Mammary epithelial cell (primary cell): Measurements from ENCODE around the gene TCP11.

Source experiments
- EZH2 ChIP-seq: IDR thresholded peaks from 2 replicates; pipeline ENCODE4 v1.6.1; 2012; ENCODE audit warnings: low read length, inconsistent platforms, borderline replicate concordance
- TF ChIP-seq, protein P1 (sequence below), 2 donors: IDR thresholded peaks in 1 of 2; conservative IDR thresholded peaks in 1 of 2; 2 replicates each; pipeline ENCODE4 v1.5.1; 2011 to 2012; ENCODE audit warnings: inconsistent platforms in 2 of 2, low read length in 2 of 2, mild to moderate bottlenecking in 2 of 2, control low read depth in 1 of 2, low read depth in 1 of 2; ENCODE audit not compliant: insufficient read depth in 1 of 2; ENCODE audit errors: extremely low read depth in 1 of 2

DNA sequence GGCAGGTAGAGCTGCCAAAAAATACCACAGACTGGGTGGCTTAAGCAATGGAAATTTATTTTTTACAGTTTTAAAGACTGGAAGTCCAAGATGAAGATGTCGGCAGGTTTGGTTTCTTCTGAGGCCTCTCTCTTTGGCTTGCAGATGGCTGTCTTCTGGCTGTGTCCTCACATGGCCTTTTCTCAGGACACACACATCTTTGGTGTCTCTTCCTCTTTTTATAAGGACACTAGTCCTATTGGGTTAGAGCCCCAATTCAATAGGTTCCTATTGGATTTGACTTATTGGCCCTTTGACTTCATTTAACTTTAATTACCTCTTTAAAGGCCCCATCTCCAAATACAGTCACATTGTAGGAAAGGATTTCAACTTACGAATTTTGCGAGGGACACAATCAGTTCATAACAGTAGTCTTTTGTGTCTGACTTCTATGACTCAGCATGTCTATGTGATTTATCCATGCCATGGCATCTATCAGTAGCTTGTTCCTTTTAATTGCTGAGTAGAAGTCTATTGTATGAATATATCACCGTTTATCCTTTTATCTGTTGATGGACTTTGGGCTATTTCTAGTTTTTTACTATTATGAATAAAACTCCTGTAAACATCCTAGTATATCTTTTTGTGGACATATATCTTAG is 11.0 kb upstream of the TCP11 start:
- TF ChIP-seq, protein P1, sequence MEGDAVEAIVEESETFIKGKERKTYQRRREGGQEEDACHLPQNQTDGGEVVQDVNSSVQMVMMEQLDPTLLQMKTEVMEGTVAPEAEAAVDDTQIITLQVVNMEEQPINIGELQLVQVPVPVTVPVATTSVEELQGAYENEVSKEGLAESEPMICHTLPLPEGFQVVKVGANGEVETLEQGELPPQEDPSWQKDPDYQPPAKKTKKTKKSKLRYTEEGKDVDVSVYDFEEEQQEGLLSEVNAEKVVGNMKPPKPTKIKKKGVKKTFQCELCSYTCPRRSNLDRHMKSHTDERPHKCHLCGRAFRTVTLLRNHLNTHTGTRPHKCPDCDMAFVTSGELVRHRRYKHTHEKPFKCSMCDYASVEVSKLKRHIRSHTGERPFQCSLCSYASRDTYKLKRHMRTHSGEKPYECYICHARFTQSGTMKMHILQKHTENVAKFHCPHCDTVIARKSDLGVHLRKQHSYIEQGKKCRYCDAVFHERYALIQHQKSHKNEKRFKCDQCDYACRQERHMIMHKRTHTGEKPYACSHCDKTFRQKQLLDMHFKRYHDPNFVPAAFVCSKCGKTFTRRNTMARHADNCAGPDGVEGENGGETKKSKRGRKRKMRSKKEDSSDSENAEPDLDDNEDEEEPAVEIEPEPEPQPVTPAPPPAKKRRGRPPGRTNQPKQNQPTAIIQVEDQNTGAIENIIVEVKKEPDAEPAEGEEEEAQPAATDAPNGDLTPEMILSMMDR (conservative IDR thresholded peaks at IDR 0.05 in 1 of 2, IDR thresholded peaks at IDR 0.05 in 1 of 2; ENCODE audit: extremely low read depth in 1 of 2, insufficient read depth in 1 of 2, low read depth in 1 of 2, low read length in 2 of 2) = no peak
- no peak for TF ChIP-seq EZH2
